KMS-11 (cell line): ENCODE measurements around the gene TBC1D20.
A peak's percentile ranks its signal among the peaks of the same experiment; 100 is the strongest.

Experiments used
- H2AFZ ChIP-seq: fragments of 200-600 bp; sonication (generic); 2 replicates; pipeline ENCODE4 v1.6.1; 2016; ENCODE audit warnings: antibody characterized with exemption, mixed run types, low read depth
- H3K27ac ChIP-seq: fragments of 200-600 bp; sonication (generic); 2 replicates; pipeline ENCODE4 v1.6.1; 2016; ENCODE audit warnings: mild to moderate bottlenecking, mixed run types
- H3K27me3 ChIP-seq: fragments of 200-600 bp; sonication (generic); 2 replicates; pipeline ENCODE4 v1.6.1; 2017; ENCODE audit warnings: mild to moderate bottlenecking, low read depth, mixed run types, moderate library complexity; ENCODE audit not compliant: insufficient read depth
- H3K36me3 ChIP-seq: fragments of 200-600 bp; sonication (generic); 2 replicates; pipeline ENCODE4 v1.6.1; 2017; ENCODE audit warnings: mild to moderate bottlenecking, mixed run types; ENCODE audit not compliant: insufficient read depth
- H3K4me1 ChIP-seq: fragments of 200-600 bp; sonication (generic); 2 replicates; pipeline ENCODE4 v1.6.1; 2016; ENCODE audit warnings: mild to moderate bottlenecking, low read depth, mixed run types; ENCODE audit not compliant: poor library complexity, severe bottlenecking
- H3K4me2 ChIP-seq: fragments of 200-600 bp; sonication (generic); 2 replicates; pipeline ENCODE4 v1.7.0; 2016; ENCODE audit warnings: mild to moderate bottlenecking, mixed run types
- H3K4me3 ChIP-seq: fragments of 200-600 bp; sonication (generic); IDR thresholded peaks from 2 replicates; pipeline ENCODE4 v1.6.1; 2017; ENCODE audit warnings: low read depth, low read length, mixed read lengths; ENCODE audit not compliant: insufficient read depth
- H3K79me2 ChIP-seq: fragments of 200-600 bp; sonication (generic); 2 replicates; pipeline ENCODE4 v1.6.1; 2016; ENCODE audit warnings: low read depth, mixed run types; ENCODE audit not compliant: insufficient read depth
- H3K9ac ChIP-seq: fragments of 200-600 bp; sonication (generic); 2 replicates; pipeline ENCODE4 v1.6.1; 2016; ENCODE audit warnings: mild to moderate bottlenecking, mixed run types
- H4K20me1 ChIP-seq: fragments of 200-600 bp; sonication (generic); 2 replicates; pipeline ENCODE4 v1.6.1; 2016; ENCODE audit warnings: mild to moderate bottlenecking, mixed run types; ENCODE audit not compliant: insufficient read depth
- TF ChIP-seq, protein P1 (sequence below): fragments of 200-600 bp; sonication (generic); conservative IDR thresholded peaks from 2 replicates; pipeline ENCODE4 v1.6.1; 2017; ENCODE audit warnings: low read depth, mild to moderate bottlenecking, antibody characterized with exemption, low read length, moderate library complexity, mixed read lengths

TBC1D20 gene

DNA sequence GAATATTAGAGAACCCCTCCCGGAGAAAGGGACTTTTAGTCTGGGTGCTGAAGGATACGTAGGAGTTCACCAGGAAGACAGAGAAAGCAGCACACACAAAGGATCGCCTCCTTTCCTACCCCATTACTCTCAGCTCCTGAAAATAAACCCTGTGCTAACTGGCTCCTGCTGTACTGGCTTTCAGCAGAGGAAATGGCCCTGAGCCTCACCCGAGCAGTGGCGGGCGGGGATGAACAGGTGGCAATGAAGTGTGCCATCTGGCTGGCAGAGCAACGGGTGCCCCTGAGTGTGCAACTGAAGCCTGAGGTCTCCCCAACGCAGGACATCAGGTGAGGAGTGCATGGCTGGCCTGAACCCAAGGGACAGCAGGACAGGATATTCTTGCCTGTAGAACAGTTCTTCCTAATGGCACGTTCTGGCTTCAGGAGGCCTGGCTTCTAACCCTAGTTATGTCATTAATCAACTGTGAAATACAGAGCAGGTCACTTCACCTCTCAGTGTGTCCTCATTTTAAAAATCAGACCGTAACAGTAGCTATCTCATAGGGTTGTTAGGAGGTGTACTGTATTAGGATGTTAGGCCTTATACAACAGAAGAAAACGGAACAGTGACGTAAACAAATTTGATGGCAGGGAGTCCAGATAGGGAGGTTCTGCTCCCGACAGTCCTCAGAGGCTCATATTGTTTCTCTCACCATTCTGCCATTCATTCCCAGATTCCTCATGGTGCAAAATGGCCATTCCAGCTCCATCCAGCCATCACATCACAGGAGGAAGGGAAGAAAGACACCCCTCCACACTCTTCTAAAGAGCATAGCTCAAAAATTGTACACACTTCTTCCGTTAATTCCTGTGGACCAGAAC, 52.4 kb downstream of the TBC1D20 start:
- H3K4me1 ChIP-seq = peaks cover 29% of the 10 kb centered on the region
- no peak overlapping the region for H3K4me3 ChIP-seq
- peak overlapping the region; percentile 80; the same call in 1 of the 2 replicates for H3K4me2 ChIP-seq
- H3K27ac ChIP-seq = no peak overlapping the region
- H3K36me3 ChIP-seq = no peaks in the 10 kb centered on the region
- no peak overlapping the region for H3K9ac ChIP-seq
- H4K20me1 ChIP-seq = no peaks in the 10 kb centered on the region
- H2AFZ ChIP-seq = no peak overlapping the region
- no peaks in the 10 kb centered on the region for H3K27me3 ChIP-seq
- H3K79me2 ChIP-seq = peaks cover 10% of the 10 kb centered on the region; the same call in 1 of the 2 replicates
- TF ChIP-seq, protein P1, sequence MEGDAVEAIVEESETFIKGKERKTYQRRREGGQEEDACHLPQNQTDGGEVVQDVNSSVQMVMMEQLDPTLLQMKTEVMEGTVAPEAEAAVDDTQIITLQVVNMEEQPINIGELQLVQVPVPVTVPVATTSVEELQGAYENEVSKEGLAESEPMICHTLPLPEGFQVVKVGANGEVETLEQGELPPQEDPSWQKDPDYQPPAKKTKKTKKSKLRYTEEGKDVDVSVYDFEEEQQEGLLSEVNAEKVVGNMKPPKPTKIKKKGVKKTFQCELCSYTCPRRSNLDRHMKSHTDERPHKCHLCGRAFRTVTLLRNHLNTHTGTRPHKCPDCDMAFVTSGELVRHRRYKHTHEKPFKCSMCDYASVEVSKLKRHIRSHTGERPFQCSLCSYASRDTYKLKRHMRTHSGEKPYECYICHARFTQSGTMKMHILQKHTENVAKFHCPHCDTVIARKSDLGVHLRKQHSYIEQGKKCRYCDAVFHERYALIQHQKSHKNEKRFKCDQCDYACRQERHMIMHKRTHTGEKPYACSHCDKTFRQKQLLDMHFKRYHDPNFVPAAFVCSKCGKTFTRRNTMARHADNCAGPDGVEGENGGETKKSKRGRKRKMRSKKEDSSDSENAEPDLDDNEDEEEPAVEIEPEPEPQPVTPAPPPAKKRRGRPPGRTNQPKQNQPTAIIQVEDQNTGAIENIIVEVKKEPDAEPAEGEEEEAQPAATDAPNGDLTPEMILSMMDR = no peak

- H3K79me2 ChIP-seq = peaks cover 10% of the 10 kb centered on the region; the same call in 1 of the 2 replicates
- peaks cover 29% of the 10 kb centered on the region for H3K4me1 ChIP-seq
- no peaks in the 10 kb centered on the region for H4K20me1 ChIP-seq
- H2AFZ ChIP-seq = peak overlapping the region; percentile 60
- H3K27ac ChIP-seq = 0 out of 2 replicates have a peak overlapping the region, but pooled peaks have one; percentile 55
- TF ChIP-seq, protein P1 = no peak
- no peak overlapping the region for H3K4me3 ChIP-seq
- no peaks in the 10 kb centered on the region for H3K27me3 ChIP-seq
- H3K36me3 ChIP-seq = no peaks in the 10 kb centered on the region
- H3K4me2 ChIP-seq = peak overlapping the region; percentile 80
- peak overlapping the region; percentile 76 for H3K9ac ChIP-seq
These were observed 53.3 kb downstream of the TBC1D20 start for GRCh38 chr20:408843-409696.

- H3K9ac ChIP-seq = peak within 1 kb of the TSS; percentile 76
- no peaks in the 10 kb centered on the region for H3K27me3 ChIP-seq
- peak within 1 kb of the TSS; percentile 55 for H3K27ac ChIP-seq
- TF ChIP-seq, protein P1 = no peak
- H3K79me2 ChIP-seq = peaks cover 10% of the 10 kb centered on the region; the same call in 1 of the 2 replicates
- peak within 1 kb of the TSS; percentile 70 for H2AFZ ChIP-seq
- no peaks in the 10 kb centered on the region for H3K36me3 ChIP-seq
- H3K4me3 ChIP-seq = no peak within 1 kb of the TSS
- peaks cover 29% of the 10 kb centered on the region for H3K4me1 ChIP-seq
- H3K4me2 ChIP-seq = peak within 1 kb of the TSS; percentile 80
- H4K20me1 ChIP-seq = no peaks in the 10 kb centered on the region
These were observed 54.1 kb downstream of the TBC1D20 start, which contains the start of gene RBCK1 for GRCh38 chr20:407953-408842. Gene RBCK1 (plus strand): TSS chr20:408299. CDS start chr20:408758, 459 bp downstream.
